Measurements from ENCODE around the gene CCR1. TPM values are rescaled to one million over a fixed set of nuclear protein-coding genes. Genes with fewer than 3 reads are reported as not detected.

CCR1 gene
- total RNA-seq, 1 donor, result 0.90 TPM

DNA sequence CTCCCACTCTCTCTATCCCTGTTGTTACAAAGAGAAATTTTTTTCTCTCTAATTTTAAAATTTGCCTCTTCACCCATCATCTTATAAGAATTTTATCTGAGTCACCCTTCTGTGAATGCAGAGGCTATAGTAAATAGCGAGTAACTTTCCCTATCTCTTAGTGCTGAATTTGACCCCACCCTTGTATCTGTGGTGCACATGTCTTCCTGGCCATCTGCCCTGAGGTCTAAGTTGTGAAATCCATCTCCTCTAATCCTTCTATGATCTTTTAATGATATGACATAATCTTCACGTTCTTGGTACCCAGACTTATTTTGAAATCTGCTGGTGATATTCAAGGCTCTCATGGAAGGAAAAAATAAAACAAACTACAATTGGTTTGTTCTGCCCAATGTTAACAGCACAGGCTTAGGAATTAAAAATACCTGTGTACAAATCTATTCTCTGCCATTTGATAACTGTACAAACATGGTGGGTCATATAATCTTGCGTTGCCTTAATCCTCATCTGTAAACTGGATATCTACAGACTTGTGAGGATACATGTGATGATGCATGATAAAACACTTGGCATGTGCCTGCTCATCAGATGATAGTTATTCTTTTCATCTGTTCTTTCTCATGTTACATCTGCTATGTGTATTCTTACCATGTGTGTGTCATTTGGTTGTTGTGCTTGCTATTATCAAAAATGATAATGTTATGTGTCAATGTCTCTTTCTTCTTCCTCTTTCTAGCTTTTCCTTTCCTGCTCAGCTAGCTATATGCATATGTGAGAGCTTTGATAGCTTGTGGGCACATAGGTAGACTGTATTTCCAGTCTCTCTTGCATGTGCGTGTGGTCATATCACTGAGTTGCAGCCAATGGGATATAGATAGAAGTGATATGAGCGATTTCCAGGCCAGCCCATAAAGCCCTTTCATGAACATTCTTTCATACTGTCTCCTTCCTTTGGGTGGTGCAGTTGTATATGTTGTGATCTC, 20.4 kb upstream of the CCR1 start:
- DNase-seq (ENCODE audit: low read depth), result peak; percentile 65
- no peak overlapping the region for H3K4me3 ChIP-seq (ENCODE audit: low read depth, low read length)
- TF ChIP-seq, protein P1, sequence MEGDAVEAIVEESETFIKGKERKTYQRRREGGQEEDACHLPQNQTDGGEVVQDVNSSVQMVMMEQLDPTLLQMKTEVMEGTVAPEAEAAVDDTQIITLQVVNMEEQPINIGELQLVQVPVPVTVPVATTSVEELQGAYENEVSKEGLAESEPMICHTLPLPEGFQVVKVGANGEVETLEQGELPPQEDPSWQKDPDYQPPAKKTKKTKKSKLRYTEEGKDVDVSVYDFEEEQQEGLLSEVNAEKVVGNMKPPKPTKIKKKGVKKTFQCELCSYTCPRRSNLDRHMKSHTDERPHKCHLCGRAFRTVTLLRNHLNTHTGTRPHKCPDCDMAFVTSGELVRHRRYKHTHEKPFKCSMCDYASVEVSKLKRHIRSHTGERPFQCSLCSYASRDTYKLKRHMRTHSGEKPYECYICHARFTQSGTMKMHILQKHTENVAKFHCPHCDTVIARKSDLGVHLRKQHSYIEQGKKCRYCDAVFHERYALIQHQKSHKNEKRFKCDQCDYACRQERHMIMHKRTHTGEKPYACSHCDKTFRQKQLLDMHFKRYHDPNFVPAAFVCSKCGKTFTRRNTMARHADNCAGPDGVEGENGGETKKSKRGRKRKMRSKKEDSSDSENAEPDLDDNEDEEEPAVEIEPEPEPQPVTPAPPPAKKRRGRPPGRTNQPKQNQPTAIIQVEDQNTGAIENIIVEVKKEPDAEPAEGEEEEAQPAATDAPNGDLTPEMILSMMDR (IDR thresholded peaks at IDR 0.05; ENCODE audit: insufficient read depth, low read length), result no peak

DNA sequence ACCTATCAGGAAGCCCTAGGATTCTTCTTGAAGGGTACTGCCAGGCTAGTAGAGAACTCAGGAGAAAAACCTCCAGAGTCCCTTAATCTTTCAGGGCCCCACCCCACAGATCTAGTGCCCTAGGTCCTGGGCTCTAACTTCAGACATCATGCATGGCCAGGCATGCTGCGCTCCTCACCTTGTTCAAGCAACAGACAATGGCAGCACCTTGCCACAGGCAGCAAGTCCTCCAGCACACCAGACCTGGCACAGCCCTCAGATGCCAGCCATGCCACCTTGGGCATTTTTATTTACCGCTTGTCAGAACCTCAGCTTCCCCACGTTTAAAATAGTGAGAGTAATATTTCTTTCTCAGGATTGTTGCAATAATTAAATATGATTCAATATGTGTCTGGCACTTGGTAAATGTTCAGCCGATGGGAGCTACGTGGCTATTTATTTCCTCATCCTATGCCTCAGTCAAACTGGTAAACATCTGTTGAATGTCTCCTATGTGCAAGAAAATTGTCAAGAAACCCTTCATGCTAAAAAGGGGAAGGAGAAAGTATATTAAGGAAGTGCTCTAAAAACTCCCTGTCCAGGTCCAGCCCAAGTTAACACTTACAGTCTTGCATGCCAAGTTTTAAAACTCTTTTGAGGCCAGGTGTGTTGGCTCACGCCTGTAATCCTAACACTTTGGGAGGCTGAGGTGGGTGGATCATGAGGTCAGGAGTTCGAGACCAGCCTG, 14.5 kb upstream of the CCR1 start:
- TF ChIP-seq, protein P1 (IDR thresholded peaks at IDR 0.05; ENCODE audit: insufficient read depth, low read length), result no peak
- no peak overlapping the region for H3K4me3 ChIP-seq (ENCODE audit: low read depth, low read length)
- no peak for DNase-seq (ENCODE audit: low read depth)

DNA sequence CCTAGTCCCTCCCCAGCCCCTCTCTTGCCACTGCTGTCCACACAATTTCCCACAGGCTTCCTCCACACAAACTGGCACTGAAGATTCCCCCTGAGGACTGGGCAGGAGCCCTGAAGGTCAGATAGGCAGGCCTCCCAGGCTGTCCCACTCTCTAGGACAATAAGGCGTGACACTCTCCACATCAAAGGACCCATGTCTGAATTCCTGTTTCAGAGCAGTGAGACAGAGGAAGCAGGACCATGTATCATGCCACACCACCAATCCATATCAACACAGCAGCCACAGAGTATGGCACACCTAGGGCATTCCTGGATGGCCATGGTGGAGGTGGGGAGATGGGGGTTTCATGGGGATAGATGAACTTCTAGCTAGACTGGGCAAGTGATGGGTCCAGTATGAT, 13.8 kb upstream of the CCR1 start:
- TF ChIP-seq, protein P1 (IDR thresholded peaks at IDR 0.05; ENCODE audit: insufficient read depth, low read length), result no peak
- no peak for DNase-seq (ENCODE audit: low read depth)
- H3K4me3 ChIP-seq (ENCODE audit: low read depth, low read length), result no peak overlapping the region

DNA sequence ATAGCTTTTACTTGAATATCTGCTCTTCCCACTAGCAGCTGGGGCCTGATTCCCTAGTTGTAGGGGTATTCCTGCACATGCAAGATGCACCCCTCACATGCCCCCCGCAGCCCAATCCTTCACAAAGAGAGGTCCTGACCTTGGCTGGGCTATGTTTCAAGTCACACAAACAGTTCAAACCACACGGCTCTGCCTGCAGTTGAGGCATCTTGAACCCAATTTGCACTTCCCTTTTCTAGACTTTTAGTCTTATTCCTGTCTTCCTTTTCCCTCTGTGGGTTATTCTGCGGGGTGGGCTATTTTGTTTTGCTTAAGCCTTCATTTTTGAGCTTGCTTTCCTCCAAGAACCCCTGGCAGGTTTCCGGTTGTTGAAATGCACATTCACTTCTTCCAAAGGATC, 13.3 kb upstream of the CCR1 start:
- no peak for DNase-seq (ENCODE audit: low read depth)
- TF ChIP-seq, protein P1 (IDR thresholded peaks at IDR 0.05; ENCODE audit: insufficient read depth, low read length), result no peak
- no peak overlapping the region for H3K4me3 ChIP-seq (ENCODE audit: low read depth, low read length)

DNA sequence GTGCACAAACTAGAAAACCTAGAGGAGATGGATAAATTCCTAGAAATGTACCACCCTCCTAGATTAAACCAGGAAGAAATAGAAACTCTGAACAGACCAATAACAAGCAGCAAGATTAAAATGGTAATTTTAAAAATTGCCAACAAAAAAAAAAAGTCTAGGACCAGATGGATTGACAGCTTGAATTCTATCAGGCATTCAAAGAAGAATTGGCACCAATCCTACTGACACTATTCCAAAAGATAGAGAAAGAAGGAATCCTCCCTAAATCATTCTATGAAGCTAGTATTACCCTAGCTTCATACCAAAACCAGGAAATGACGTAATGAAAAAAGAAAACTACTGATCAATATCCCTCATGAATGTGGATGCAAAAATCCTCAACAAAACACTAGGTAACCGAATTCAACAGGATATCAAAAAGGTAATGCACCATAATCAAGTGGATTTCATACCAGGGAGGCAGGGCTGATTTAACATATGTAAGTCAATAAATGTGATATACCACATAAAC, 10.1 kb upstream of the CCR1 start:
- DNase-seq (ENCODE audit: low read depth), result no peak
- H3K4me3 ChIP-seq (ENCODE audit: low read depth, low read length), result no peak overlapping the region
- TF ChIP-seq, protein P1 (IDR thresholded peaks at IDR 0.05; ENCODE audit: insufficient read depth, low read length), result no peak

DNA sequence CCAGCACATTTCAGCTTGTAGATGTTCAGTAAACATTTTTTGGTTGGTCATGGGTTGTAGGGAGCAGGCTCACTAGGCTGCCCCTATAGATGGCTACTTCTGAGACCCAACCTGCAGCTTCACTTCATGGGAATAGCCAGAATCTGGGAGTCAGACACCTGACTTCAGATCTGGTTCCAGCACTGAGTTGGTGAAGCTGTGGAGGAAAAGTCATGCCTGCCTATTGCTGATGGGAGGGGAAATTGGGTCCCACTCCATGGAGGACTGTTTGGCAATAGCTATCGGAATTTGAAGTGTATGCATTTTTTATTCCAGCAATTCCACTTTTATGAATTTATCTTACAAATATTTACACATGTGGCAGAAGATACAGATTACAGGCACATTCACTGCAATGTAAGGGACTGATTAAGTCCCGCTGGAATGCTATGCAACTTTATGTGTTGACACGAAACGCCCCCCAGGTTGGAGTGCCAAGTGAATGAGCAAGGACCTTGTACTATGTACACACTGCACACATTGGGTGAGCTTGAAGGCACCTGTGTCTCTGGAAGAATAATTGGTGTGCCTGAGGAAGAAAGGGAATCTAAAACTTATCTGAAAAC, 7.8 kb upstream of the CCR1 start:
- TF ChIP-seq, protein P1 (IDR thresholded peaks at IDR 0.05; ENCODE audit: insufficient read depth, low read length), result no peak
- peak; percentile 30 for DNase-seq (ENCODE audit: low read depth)
- H3K4me3 ChIP-seq (ENCODE audit: low read depth, low read length), result no peak overlapping the region

Data from fibroblast of the aortic adventitia (primary cell).